GM12892 (cell line): Measurements from ENCODE around the gene MRLN.

ENCODE experiments used
- POLR2A ChIP-seq: IDR thresholded peaks from 2 replicates; pipeline ENCODE4 v1.6.1; 2011; ENCODE audit warnings: low read depth, low read length, control low read depth
- POLR2AphosphoS5 ChIP-seq: IDR thresholded peaks from 2 replicates; pipeline ENCODE4 v1.6.1; 2011; ENCODE audit warnings: low read depth, low read length, control low read depth

GRCh38 chr10:59770689-59771088 lies 17.4 kb upstream of the MRLN start:
- TF ChIP-seq POLR2A (no peak), POLR2AphosphoS5 (no peak)
